Ovary (tissue), 9 donors: Measurements from ENCODE around the gene KCTD11. TPM values are rescaled to one million over a fixed set of nuclear protein-coding genes. Genes with fewer than 3 reads are reported as not detected.

Experiments used
- DNase-seq, 5 donors: peaks; one replicate each; pipeline ENCODE4 v3.0.0-alpha.2; 2019 to 2020
- H3K27ac ChIP-seq, 2 donors: fragments of 200-600 bp; one replicate each; pipeline versions ENCODE4 v1.5.1 to v1.8.0; 2019 to 2022
- H3K27me3 ChIP-seq: fragments of 200-600 bp; one replicate; pipeline ENCODE4 v1.8.0; 2022
- H3K36me3 ChIP-seq: fragments of 200-600 bp; sonication (generic); one replicate; pipeline ENCODE4 v1.5.1; 2019
- H3K4me1 ChIP-seq: one replicate; pipeline ENCODE4 v1.8.1; 2013; ENCODE audit warnings: mild to moderate bottlenecking, moderate library complexity; ENCODE audit not compliant: insufficient read depth
- H3K4me3 ChIP-seq: fragments of 200-600 bp; sonication (generic); one replicate; pipeline ENCODE4 v1.5.1; 2017
- H3K9me3 ChIP-seq, 2 donors: fragments of 200-600 bp in 1 of 2; sonication (generic) in 1 of 2; one replicate each; pipeline versions ENCODE4 v1.5.1 to v1.8.1; 2013 to 2019; ENCODE audit warnings: mild to moderate bottlenecking in 1 of 2, moderate library complexity in 1 of 2
- EP300 ChIP-seq: sonication (generic); formaldehyde crosslinking; IDR thresholded peaks from one replicate; pipeline ENCODE4 v1.6.1; 2017; ENCODE audit warnings: antibody characterized with exemption
- POLR2A ChIP-seq: fragments of 450-650 bp; IDR thresholded peaks from one replicate; pipeline ENCODE4 v1.6.1; 2017; ENCODE audit warnings: antibody characterized with exemption, mild to moderate bottlenecking, moderate library complexity
- WGBS, 3 donors: extraction: QIAGEN DNeasy Blood & Tissue Kit in 1 of 3; methylation state at CpG; one replicate each; pipeline versions ENCODE4 v1.1.5 to v1.1.7; 2013 to 2017; 5-methylcytosine and 5-hydroxymethylcytosine counted together
- intact Hi-C, 4 donors: fragments of 100-400 bp; cut with DNase I; formaldehyde crosslinking; loops; one replicate each; pipeline versions ENCODE4 v1.11.0 to v1.15.1; 2022 to 2023
- polyA plus RNA-seq, 2 donors: library from polyadenylated mRNA; stranded (reverse); fragments of 200-250 nt in 1 of 2; fragments of 350-450 nt in 1 of 2; fragmentation: Illumina TruSeq in 1 of 2; extraction: RNeasy Lipid Tissue Mini Kit (QIAGEN cat#74804) in 1 of 2; gene quantifications; one replicate each; pipeline ENCODE4 v1.2.3, GENCODE V29; 2013 to 2014
- total RNA-seq, 7 donors: library from RNA; depleted of rRNA in 2 of 7; stranded (reverse); fragments of >200 nt in 2 of 7; fragmentation: NEBNext Ultra II Directional in 3 of 7; extraction: Animal tissue kit (Norgen Biotek cat#: 25700) in 3 of 7; gene quantifications; one replicate each; pipeline versions ENCODE4 v1.1.0 to v1.2.4, GENCODE V29; 2016 to 2023
- TF ChIP-seq, protein P1 (sequence below), 3 donors: fragments of 450-650 bp in 2 of 3; fragments of 200-600 bp in 1 of 3; IDR thresholded peaks; one replicate each; pipeline versions ENCODE4 v1.5.1 to v1.8.0; 2016 to 2022; ENCODE audit warnings: antibody characterized with exemption in 3 of 3, mild to moderate bottlenecking in 1 of 3
- donor health status: DM: no; HTN: no; CAD: no; lungs with moderate emphysema.
- donor health status: DM: no; HTN: no; CAD: no.
- donor health status: Bipolar disorder and iron deficiency.
- donor health status: DM: yes; HTN: yes; CAD: no.
- donor health status: DM: no; HTN: no; CAD: no.
- donor health status: DM: yes; HTN: yes; CAD: no.

KCTD11 gene
- total and polyA plus RNA-seq, 9 donors, result 5.1 to 12.9 (median 10.5) TPM

DNA sequence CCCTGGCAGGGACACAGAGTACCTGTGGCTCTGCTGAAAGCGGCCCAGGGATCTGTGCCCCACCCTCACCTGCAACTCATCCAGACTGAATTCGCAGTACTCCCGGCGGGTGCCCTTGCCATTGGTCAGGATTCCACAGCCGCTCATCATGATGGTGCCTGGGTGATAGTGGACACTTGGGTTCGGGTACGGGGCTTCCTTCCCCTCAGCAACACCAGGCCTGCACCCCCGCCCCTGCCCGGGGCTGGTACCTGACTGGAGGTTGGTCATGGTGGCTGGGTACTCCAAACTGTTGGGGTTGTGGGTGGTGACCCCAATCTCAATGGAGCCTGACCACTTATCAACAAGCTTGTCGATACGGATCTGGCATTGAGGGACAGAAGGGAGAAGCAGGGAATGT is 25.8 kb upstream of the KCTD11 start:
- WGBS, 3 donors, result 82 to 86% (median 85%) methylated on average over 11 of the region's 11 CpGs
- no peak overlapping the region for H3K4me3 ChIP-seq
- H3K36me3 ChIP-seq, result no peaks in the 10 kb centered on the region
- TF ChIP-seq POLR2A (no peak), EP300 (no peak)
- TF ChIP-seq, protein P1, sequence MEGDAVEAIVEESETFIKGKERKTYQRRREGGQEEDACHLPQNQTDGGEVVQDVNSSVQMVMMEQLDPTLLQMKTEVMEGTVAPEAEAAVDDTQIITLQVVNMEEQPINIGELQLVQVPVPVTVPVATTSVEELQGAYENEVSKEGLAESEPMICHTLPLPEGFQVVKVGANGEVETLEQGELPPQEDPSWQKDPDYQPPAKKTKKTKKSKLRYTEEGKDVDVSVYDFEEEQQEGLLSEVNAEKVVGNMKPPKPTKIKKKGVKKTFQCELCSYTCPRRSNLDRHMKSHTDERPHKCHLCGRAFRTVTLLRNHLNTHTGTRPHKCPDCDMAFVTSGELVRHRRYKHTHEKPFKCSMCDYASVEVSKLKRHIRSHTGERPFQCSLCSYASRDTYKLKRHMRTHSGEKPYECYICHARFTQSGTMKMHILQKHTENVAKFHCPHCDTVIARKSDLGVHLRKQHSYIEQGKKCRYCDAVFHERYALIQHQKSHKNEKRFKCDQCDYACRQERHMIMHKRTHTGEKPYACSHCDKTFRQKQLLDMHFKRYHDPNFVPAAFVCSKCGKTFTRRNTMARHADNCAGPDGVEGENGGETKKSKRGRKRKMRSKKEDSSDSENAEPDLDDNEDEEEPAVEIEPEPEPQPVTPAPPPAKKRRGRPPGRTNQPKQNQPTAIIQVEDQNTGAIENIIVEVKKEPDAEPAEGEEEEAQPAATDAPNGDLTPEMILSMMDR (IDR thresholded peaks at IDR 0.05), result no peak
- peaks cover 5% of the 10 kb centered on the region for H3K4me1 ChIP-seq
- intact Hi-C loops, result no loop called here
- no peaks in the 10 kb centered on the region for H3K9me3 ChIP-seq
- H3K27me3 ChIP-seq, result no peaks in the 10 kb centered on the region
- DNase-seq, result peak in 2 of 5 donors; percentile 20 to 25
- H3K27ac ChIP-seq, result no peak overlapping the region

DNA sequence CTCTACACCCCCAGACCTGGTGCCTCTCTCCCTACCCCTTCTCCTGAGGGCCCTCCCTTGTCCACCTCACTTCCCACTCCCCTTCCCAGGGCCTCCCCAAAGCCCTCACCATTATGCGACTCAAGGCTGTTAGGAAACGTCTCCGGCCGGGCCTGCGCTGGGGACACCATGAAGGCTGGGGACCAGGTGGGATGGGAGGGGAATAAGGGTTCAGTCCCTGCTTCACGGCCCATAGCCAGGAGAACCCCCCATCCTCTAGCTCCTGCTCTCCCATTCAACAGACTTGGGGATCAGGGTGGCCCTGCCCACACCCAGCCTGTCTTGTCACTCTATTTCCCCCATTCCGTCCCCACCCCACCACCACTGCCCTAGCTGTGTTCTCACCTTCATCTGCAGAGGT is 24.9 kb upstream of the KCTD11 start:
- no peak overlapping the region for H3K27ac ChIP-seq
- no peaks in the 10 kb centered on the region for H3K9me3 ChIP-seq
- H3K27me3 ChIP-seq, result no peaks in the 10 kb centered on the region
- TF ChIP-seq, protein P1 (IDR thresholded peaks at IDR 0.05), result no peak
- TF ChIP-seq POLR2A (no peak), EP300 (no peak)
- 78 to 88% (median 85%) methylated on average over 7 of the region's 7 CpGs for WGBS, 3 donors
- no peaks in the 10 kb centered on the region for H3K36me3 ChIP-seq
- H3K4me3 ChIP-seq, result no peak overlapping the region
- peaks cover 5% of the 10 kb centered on the region for H3K4me1 ChIP-seq
- no peak for DNase-seq
- intact Hi-C loops, result no loop called here

DNA sequence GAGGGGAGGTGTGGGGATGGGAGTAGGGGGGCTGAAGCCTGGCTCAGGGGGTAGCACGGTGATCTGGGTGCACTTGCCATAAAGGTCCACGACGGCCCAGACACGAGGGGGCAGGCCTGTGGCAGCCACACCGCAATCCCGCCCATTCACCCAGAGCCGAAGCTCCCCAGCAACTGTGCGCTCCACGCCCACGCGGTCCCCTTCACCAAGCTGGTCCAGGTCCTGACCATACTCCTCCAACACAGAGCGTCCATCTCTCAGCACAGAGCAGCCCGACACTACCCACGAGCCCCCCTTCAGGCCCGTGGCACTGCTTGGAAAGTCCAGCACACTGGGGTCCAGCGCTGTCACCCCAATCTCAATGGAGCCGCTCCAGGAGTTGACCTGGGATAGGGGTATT is 24.5 kb upstream of the KCTD11 start:
- 77 to 79% (median 78%) methylated on average over 17 of the region's 17 CpGs for WGBS, 3 donors
- no peak for TF ChIP-seq EP300
- TF ChIP-seq POLR2A, result no peak
- TF ChIP-seq, protein P1 (IDR thresholded peaks at IDR 0.05), result no peak
- H3K4me1 ChIP-seq, result peaks cover 5% of the 10 kb centered on the region
- no peaks in the 10 kb centered on the region for H3K9me3 ChIP-seq
- no peak overlapping the region for H3K27ac ChIP-seq
- H3K27me3 ChIP-seq, result no peaks in the 10 kb centered on the region
- no peak for DNase-seq
- H3K4me3 ChIP-seq, result no peak overlapping the region
- intact Hi-C loops, result no loop called here
- H3K36me3 ChIP-seq, result no peaks in the 10 kb centered on the region

DNA sequence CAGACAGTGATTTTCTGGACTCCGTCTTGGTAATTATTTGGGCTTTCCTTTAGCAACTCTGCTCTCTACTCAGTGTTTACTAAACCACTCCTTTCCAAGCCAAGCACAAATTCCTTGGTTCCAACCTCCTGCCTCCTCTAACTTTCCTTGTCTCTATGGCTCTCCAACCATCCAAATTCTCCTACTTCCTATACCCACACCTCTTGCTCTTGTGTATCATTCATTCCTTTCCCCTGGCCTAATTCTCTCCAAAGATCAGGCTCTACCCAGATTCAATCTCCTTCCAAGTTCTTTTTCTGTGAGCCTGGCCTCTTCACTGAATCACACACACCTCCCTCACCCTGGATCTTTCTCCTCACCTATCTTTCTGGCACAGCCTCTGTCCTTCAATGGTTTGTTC is 24.0 kb upstream of the KCTD11 start:
- H3K27ac ChIP-seq, result no peak overlapping the region
- no peak overlapping the region for H3K4me3 ChIP-seq
- peaks cover 5% of the 10 kb centered on the region for H3K4me1 ChIP-seq
- 48 to 74% (median 63%) methylated on average over 1 of the region's 1 CpG for WGBS, 3 donors
- DNase-seq, result no peak
- H3K36me3 ChIP-seq, result no peaks in the 10 kb centered on the region
- TF ChIP-seq, protein P1 (IDR thresholded peaks at IDR 0.05), result no peak
- no peak for TF ChIP-seq POLR2A
- TF ChIP-seq EP300, result no peak
- H3K27me3 ChIP-seq, result no peaks in the 10 kb centered on the region
- intact Hi-C loops, result no loop called here
- no peaks in the 10 kb centered on the region for H3K9me3 ChIP-seq
